ENCODE results near the gene LPAR1. TPM values are rescaled to one million over a fixed set of nuclear protein-coding genes. Genes with fewer than 3 reads are reported as not detected.
"Not testable (repeated sequence)": the region's sequence is repeated elsewhere in the genome, so short reads cannot be mapped to it uniquely, and the experiment has no call there.

LPAR1 gene
- total RNA-seq, 1 donor from 2014 or later: 16.8 TPM

DNA sequence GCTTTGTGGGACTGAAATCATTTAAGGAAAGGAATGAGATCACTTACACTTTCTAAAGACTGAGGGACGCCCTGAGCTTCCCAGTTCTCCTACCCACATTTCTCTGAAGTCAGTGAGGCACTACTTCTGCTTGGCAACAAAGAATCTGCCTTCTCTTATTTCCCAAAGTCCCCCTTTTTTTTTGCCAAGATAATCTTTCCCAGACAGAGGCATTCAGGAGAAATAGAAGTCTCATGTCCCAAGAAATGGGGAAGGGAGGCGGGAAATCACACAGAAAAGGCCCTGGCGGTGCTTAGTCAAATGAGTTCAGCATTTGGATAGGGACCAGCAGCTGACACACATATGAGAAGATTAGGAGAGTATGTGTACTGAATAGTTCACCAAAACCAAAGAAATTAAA, 210.0 kb downstream of the LPAR1 start:
- DNase-seq (ENCODE audit: low read depth): no peak
- TF ChIP-seq, protein P1, sequence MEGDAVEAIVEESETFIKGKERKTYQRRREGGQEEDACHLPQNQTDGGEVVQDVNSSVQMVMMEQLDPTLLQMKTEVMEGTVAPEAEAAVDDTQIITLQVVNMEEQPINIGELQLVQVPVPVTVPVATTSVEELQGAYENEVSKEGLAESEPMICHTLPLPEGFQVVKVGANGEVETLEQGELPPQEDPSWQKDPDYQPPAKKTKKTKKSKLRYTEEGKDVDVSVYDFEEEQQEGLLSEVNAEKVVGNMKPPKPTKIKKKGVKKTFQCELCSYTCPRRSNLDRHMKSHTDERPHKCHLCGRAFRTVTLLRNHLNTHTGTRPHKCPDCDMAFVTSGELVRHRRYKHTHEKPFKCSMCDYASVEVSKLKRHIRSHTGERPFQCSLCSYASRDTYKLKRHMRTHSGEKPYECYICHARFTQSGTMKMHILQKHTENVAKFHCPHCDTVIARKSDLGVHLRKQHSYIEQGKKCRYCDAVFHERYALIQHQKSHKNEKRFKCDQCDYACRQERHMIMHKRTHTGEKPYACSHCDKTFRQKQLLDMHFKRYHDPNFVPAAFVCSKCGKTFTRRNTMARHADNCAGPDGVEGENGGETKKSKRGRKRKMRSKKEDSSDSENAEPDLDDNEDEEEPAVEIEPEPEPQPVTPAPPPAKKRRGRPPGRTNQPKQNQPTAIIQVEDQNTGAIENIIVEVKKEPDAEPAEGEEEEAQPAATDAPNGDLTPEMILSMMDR (IDR thresholded peaks at IDR 0.05; ENCODE audit: insufficient read depth, low read length, severe bottlenecking): no peak
- Histone ChIP-seq H3K4me3 (ENCODE audit: low read depth, low read length) (no peak overlapping the region), H3K36me3 (ENCODE audit: control insufficient read depth, insufficient read depth, low read length) (no peaks in the 10 kb centered on the region), H3K27me3 (ENCODE audit: control insufficient read depth, insufficient read depth, low read length) (no peaks in the 10 kb centered on the region)
- FAIRE-seq: no peak

DNA sequence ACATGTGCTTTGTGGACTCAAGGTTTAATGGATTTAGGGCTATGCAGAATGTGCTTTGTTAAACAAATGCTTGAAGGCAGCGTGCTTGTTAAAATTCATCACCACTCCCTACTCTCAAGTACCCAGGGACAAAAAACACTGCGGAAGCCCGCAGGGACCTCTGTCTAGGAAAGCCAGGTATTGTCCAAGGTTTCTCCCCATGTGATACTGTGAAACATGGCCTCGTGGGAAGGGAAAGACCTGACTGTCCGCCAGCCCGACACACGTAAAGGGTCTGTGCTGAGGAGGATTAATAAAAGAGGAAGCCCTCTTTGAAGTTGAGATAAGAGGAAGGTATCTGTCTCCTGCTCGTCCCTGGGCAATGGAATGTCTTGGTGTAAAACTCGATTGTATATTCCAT, 211.9 kb downstream of the LPAR1 start:
- DNase-seq (ENCODE audit: low read depth); FAIRE-seq; H3K4me3 ChIP-seq (ENCODE audit: low read depth, low read length); H3K27me3 ChIP-seq (ENCODE audit: control insufficient read depth, insufficient read depth, low read length); H3K36me3 ChIP-seq (ENCODE audit: control insufficient read depth, insufficient read depth, low read length): not testable (repeated sequence)

DNA sequence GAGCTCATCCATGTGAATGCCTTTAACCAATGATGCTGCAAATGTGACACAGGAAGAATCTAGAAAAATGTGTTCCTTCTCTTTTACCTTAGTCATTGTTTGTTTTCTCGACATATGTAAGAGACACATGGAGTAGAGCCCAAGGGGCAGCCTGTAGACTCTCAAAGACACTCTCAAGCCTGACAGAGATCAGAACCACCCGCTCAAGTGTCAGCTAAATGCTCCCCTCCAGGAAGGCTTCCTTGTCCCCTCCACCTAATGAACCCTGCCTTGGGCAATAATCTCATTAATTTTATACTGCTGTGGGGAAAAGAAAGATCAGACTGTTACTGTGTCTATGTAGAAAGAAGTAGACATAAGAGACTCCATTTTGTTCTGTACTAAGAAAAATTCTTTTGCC, 212.3 kb downstream of the LPAR1 start:
- no peak for FAIRE-seq
- H3K4me3 ChIP-seq (ENCODE audit: low read depth, low read length): no peak overlapping the region
- TF ChIP-seq, protein P1 (IDR thresholded peaks at IDR 0.05; ENCODE audit: insufficient read depth, low read length, severe bottlenecking): no peak
- no peak for DNase-seq (ENCODE audit: low read depth)
- no peaks in the 10 kb centered on the region for H3K36me3 ChIP-seq (ENCODE audit: control insufficient read depth, insufficient read depth, low read length)
- H3K27me3 ChIP-seq (ENCODE audit: control insufficient read depth, insufficient read depth, low read length): no peaks in the 10 kb centered on the region

DNA sequence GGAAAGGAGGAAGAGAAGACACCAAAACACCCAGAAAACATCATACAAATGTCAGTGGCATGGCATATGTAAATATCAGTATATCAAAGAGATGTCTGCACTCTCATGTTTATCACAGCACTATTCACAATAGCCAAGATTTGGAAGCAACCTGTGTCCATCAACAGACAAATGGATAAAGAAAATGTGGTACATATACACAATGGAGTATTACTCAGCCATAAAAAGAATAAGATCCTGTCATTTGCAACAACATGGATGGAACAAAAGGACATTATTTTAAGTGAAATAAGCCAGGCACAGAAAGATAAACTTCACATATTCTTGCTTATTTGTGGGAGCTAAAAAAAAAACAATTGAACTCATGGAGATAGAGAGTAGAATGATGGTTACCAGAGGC, 213.1 kb downstream of the LPAR1 start:
- not testable (repeated sequence) for H3K27me3 ChIP-seq (ENCODE audit: control insufficient read depth, insufficient read depth, low read length); DNase-seq (ENCODE audit: low read depth); FAIRE-seq; H3K4me3 ChIP-seq (ENCODE audit: low read depth, low read length); H3K36me3 ChIP-seq (ENCODE audit: control insufficient read depth, insufficient read depth, low read length)
